WTC11 (cell line): ENCODE results near the gene ZNF672. TPM values are rescaled to one million over a fixed set of nuclear protein-coding genes. Genes with fewer than 3 reads are reported as not detected.
A peak's percentile ranks its signal among the peaks of the same experiment; 100 is the strongest.

Source experiments
- ATAC-seq: fragments of 200-7000 bp; cut with Tn5 transposase; 2 replicates; pipeline ENCODE4 v1.10.0; 2021; ENCODE audit warnings: mild to moderate bottlenecking, moderate library complexity
- CTCF ChIA-PET: fragments of 300-600 bp; sonication (Branson Sonifier 250); formaldehyde crosslinking; loops from one replicate; lab custom pipeline; 2021; ENCODE audit warnings: antibody characterized with exemption; lab: Charles Lee
- POLR2A ChIA-PET: fragments of 350-600 bp; sonication (Branson Sonifier 250); formaldehyde crosslinking; loops from one replicate; lab custom pipeline; 2021; ENCODE audit warnings: antibody characterized with exemption; lab: Charles Lee
- DNase-seq: peaks from one replicate; pipeline ENCODE4 v3.0.0; 2021; ENCODE audit warnings: low spot score
- H3K27ac Mint-ChIP-seq: 2 replicates; pipeline ENCODE4 v1.8.0; 2021; ENCODE audit warnings: mixed read lengths
- H3K27me3 Mint-ChIP-seq: 2 replicates; pipeline ENCODE4 v1.8.0; 2021; ENCODE audit warnings: low read depth, mild to moderate bottlenecking, moderate library complexity, mixed read lengths
- H3K36me3 Mint-ChIP-seq: 2 replicates; pipeline ENCODE4 v1.8.0; 2021; ENCODE audit warnings: mixed read lengths
- H3K4me1 Mint-ChIP-seq: 2 replicates; pipeline ENCODE4 v1.8.0; 2022; ENCODE audit warnings: mixed read lengths
- H3K4me3 Mint-ChIP-seq: 2 replicates; pipeline ENCODE4 v1.8.0; 2021; ENCODE audit warnings: mild to moderate bottlenecking, moderate library complexity, mixed read lengths
- H3K9me3 Mint-ChIP-seq: 2 replicates; pipeline ENCODE4 v1.8.0; 2021; ENCODE audit warnings: mixed read lengths
- AR ChIP-seq: fragments of 250-450 bp; sonication (Bioruptor Pico); IDR thresholded peaks from 2 replicates; pipeline ENCODE4 v1.9.0; 2021; ENCODE audit warnings: mild to moderate bottlenecking
- E2F1 ChIP-seq: sonication (generic); formaldehyde crosslinking; IDR thresholded peaks from 2 replicates; pipeline ENCODE4 v1.8.0; 2022; ENCODE audit warnings: mild to moderate bottlenecking, missing genetic modification reagents
- ELF4 ChIP-seq: sonication (generic); formaldehyde crosslinking; IDR thresholded peaks from 2 replicates; pipeline ENCODE4 v1.8.1; 2022; ENCODE audit warnings: low read depth, mild to moderate bottlenecking, moderate library complexity, missing genetic modification reagents
- FOXP1 ChIP-seq: sonication (generic); formaldehyde crosslinking; IDR thresholded peaks from 2 replicates; pipeline ENCODE4 v1.8.0; 2022; ENCODE audit warnings: missing genetic modification reagents, mild to moderate bottlenecking, moderate library complexity, borderline replicate concordance
- HMGXB4 ChIP-seq: sonication (generic); formaldehyde crosslinking; IDR thresholded peaks from 2 replicates; pipeline ENCODE4 v1.8.1; 2023; ENCODE audit warnings: mild to moderate bottlenecking, moderate library complexity, missing genetic modification reagents
- JUN ChIP-seq: sonication (generic); formaldehyde crosslinking; IDR thresholded peaks from 2 replicates; pipeline ENCODE4 v1.8.0; 2023; ENCODE audit warnings: mild to moderate bottlenecking, missing genetic modification reagents
- MYBL2 ChIP-seq: sonication (generic); formaldehyde crosslinking; IDR thresholded peaks from 2 replicates; pipeline ENCODE4 v1.8.1; 2023; ENCODE audit warnings: mild to moderate bottlenecking, moderate library complexity, missing genetic modification reagents
- NFE2L1 ChIP-seq: sonication (generic); formaldehyde crosslinking; IDR thresholded peaks from 2 replicates; pipeline ENCODE4 v1.8.1; 2023; ENCODE audit warnings: missing genetic modification reagents
- NFYB ChIP-seq: sonication (generic); formaldehyde crosslinking; conservative IDR thresholded peaks from 2 replicates; pipeline ENCODE4 v1.8.0; 2022; ENCODE audit warnings: low read depth, missing genetic modification reagents
- SMAD3 ChIP-seq: sonication (generic); formaldehyde crosslinking; IDR thresholded peaks from 2 replicates; pipeline ENCODE4 v1.8.0; 2022; ENCODE audit warnings: missing genetic modification reagents, mild to moderate bottlenecking, borderline replicate concordance
- ZNF232 ChIP-seq: sonication (generic); formaldehyde crosslinking; IDR thresholded peaks from 2 replicates; pipeline ENCODE4 v1.8.0; 2022; ENCODE audit warnings: mild to moderate bottlenecking, missing genetic modification reagents
- ZNF416 ChIP-seq: fragments of 250-450 bp; sonication (Bioruptor Pico); IDR thresholded peaks from 2 replicates; pipeline ENCODE4 v1.9.0; 2021; ENCODE audit warnings: mild to moderate bottlenecking, inconsistent platforms
- total RNA-seq: library from RNA; stranded (reverse); gene quantifications from 3 replicates; pipeline ENCODE4 v1.2.3, GENCODE V29; 2021
- TF ChIP-seq, protein P1 (sequence below): sonication (generic); formaldehyde crosslinking; IDR thresholded peaks from 2 replicates; pipeline ENCODE4 v1.8.1; 2023; ENCODE audit warnings: mild to moderate bottlenecking, missing genetic modification reagents
- TF ChIP-seq, protein P2 (sequence below): sonication (generic); formaldehyde crosslinking; IDR thresholded peaks from 2 replicates; pipeline ENCODE4 v1.8.0; 2023; ENCODE audit warnings: mild to moderate bottlenecking, missing genetic modification reagents
- TF ChIP-seq, protein P3 (sequence below): sonication (generic); formaldehyde crosslinking; IDR thresholded peaks from 2 replicates; pipeline ENCODE4 v1.8.0; 2023; ENCODE audit warnings: missing genetic modification reagents, mild to moderate bottlenecking, borderline replicate concordance
- TF ChIP-seq, protein P4 (sequence below): sonication (generic); formaldehyde crosslinking; IDR thresholded peaks from 2 replicates; pipeline ENCODE4 v1.8.0; 2023; ENCODE audit warnings: missing genetic modification reagents
- TF ChIP-seq, protein P5 (sequence below): sonication (generic); formaldehyde crosslinking; IDR thresholded peaks from 2 replicates; pipeline ENCODE4 v1.8.0; 2022; ENCODE audit warnings: mild to moderate bottlenecking, missing genetic modification reagents
- TF ChIP-seq, protein P6 (sequence below): sonication (generic); formaldehyde crosslinking; IDR thresholded peaks from 2 replicates; pipeline ENCODE4 v1.8.0; 2022; ENCODE audit warnings: mild to moderate bottlenecking, missing genetic modification reagents

Gene ZNF672
- total RNA-seq, 1 experiment from 2014 or later: 37.9 TPM

GRCh38 chr1:248838357-248839167 is 538 bp downstream of the ZNF672 start:
- no peaks in the 10 kb centered on the region; the same call in 1 of the 2 replicates for H3K27me3 Mint-ChIP-seq
- peak; percentile 71 for ATAC-seq
- ChIA-PET CTCF (interaction anchor here (0.7 to 3.5 kb wide), 9 partner anchors 12 to 68 kb away, joined by 3 to 53 read pairs (median 6); partner anchors contain the start of genes SH3BP5L and ZNF692), POLR2A (interaction anchor here (0.6 to 3.4 kb wide), 9 partner anchors 11 to 69 kb away, joined by 4 to 35 read pairs (median 6); partner anchors contain the start of genes PGBD2, SH3BP5L and ZNF692)
- peaks cover 4% of the 10 kb centered on the region for H3K4me1 Mint-ChIP-seq
- H3K4me3 Mint-ChIP-seq: no peak overlapping the region
- no peaks in the 10 kb centered on the region for H3K9me3 Mint-ChIP-seq
- peak overlapping the region; percentile 99 for H3K27ac Mint-ChIP-seq
- H3K36me3 Mint-ChIP-seq: no peaks in the 10 kb centered on the region
- DNase-seq: peak; percentile 94
- TF ChIP-seq AR (CRISPR knock-in tag): no peak
- TF ChIP-seq, protein P1, sequence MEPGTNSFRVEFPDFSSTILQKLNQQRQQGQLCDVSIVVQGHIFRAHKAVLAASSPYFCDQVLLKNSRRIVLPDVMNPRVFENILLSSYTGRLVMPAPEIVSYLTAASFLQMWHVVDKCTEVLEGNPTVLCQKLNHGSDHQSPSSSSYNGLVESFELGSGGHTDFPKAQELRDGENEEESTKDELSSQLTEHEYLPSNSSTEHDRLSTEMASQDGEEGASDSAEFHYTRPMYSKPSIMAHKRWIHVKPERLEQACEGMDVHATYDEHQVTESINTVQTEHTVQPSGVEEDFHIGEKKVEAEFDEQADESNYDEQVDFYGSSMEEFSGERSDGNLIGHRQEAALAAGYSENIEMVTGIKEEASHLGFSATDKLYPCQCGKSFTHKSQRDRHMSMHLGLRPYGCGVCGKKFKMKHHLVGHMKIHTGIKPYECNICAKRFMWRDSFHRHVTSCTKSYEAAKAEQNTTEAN (CRISPR knock-in tag): 0 out of 2 replicates have a peak, but pooled peaks have one; percentile 8
- TF ChIP-seq, protein P2, sequence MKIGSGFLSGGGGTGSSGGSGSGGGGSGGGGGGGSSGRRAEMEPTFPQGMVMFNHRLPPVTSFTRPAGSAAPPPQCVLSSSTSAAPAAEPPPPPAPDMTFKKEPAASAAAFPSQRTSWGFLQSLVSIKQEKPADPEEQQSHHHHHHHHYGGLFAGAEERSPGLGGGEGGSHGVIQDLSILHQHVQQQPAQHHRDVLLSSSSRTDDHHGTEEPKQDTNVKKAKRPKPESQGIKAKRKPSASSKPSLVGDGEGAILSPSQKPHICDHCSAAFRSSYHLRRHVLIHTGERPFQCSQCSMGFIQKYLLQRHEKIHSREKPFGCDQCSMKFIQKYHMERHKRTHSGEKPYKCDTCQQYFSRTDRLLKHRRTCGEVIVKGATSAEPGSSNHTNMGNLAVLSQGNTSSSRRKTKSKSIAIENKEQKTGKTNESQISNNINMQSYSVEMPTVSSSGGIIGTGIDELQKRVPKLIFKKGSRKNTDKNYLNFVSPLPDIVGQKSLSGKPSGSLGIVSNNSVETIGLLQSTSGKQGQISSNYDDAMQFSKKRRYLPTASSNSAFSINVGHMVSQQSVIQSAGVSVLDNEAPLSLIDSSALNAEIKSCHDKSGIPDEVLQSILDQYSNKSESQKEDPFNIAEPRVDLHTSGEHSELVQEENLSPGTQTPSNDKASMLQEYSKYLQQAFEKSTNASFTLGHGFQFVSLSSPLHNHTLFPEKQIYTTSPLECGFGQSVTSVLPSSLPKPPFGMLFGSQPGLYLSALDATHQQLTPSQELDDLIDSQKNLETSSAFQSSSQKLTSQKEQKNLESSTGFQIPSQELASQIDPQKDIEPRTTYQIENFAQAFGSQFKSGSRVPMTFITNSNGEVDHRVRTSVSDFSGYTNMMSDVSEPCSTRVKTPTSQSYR: no peak; the same call in 1 of the 2 replicates
- TF ChIP-seq, protein P3, sequence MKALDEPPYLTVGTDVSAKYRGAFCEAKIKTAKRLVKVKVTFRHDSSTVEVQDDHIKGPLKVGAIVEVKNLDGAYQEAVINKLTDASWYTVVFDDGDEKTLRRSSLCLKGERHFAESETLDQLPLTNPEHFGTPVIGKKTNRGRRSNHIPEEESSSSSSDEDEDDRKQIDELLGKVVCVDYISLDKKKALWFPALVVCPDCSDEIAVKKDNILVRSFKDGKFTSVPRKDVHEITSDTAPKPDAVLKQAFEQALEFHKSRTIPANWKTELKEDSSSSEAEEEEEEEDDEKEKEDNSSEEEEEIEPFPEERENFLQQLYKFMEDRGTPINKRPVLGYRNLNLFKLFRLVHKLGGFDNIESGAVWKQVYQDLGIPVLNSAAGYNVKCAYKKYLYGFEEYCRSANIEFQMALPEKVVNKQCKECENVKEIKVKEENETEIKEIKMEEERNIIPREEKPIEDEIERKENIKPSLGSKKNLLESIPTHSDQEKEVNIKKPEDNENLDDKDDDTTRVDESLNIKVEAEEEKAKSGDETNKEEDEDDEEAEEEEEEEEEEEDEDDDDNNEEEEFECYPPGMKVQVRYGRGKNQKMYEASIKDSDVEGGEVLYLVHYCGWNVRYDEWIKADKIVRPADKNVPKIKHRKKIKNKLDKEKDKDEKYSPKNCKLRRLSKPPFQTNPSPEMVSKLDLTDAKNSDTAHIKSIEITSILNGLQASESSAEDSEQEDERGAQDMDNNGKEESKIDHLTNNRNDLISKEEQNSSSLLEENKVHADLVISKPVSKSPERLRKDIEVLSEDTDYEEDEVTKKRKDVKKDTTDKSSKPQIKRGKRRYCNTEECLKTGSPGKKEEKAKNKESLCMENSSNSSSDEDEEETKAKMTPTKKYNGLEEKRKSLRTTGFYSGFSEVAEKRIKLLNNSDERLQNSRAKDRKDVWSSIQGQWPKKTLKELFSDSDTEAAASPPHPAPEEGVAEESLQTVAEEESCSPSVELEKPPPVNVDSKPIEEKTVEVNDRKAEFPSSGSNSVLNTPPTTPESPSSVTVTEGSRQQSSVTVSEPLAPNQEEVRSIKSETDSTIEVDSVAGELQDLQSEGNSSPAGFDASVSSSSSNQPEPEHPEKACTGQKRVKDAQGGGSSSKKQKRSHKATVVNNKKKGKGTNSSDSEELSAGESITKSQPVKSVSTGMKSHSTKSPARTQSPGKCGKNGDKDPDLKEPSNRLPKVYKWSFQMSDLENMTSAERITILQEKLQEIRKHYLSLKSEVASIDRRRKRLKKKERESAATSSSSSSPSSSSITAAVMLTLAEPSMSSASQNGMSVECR (CRISPR knock-in tag): peak; percentile 40; the same call in 1 of the 2 replicates
- no peak for TF ChIP-seq MYBL2
- TF ChIP-seq, protein P4, sequence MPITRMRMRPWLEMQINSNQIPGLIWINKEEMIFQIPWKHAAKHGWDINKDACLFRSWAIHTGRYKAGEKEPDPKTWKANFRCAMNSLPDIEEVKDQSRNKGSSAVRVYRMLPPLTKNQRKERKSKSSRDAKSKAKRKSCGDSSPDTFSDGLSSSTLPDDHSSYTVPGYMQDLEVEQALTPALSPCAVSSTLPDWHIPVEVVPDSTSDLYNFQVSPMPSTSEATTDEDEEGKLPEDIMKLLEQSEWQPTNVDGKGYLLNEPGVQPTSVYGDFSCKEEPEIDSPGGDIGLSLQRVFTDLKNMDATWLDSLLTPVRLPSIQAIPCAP (CRISPR knock-in tag): 0 out of 2 replicates have a peak, but pooled peaks have one; percentile 25
- TF ChIP-seq HMGXB4 (CRISPR knock-in tag): peak; percentile 94
- TF ChIP-seq FOXP1 (CRISPR knock-in tag): peak; percentile 53; the same call in 1 of the 2 replicates
- no peak for TF ChIP-seq ZNF416
- TF ChIP-seq, protein P5, sequence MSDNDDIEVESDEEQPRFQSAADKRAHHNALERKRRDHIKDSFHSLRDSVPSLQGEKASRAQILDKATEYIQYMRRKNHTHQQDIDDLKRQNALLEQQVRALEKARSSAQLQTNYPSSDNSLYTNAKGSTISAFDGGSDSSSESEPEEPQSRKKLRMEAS (CRISPR knock-in tag): peak; percentile 65
- TF ChIP-seq JUN: 0 out of 2 replicates have a peak, but pooled peaks have one; percentile 12
- TF ChIP-seq SMAD3 (CRISPR knock-in tag): 0 out of 2 replicates have a peak, but pooled peaks have one; percentile 7
- TF ChIP-seq, protein P6, sequence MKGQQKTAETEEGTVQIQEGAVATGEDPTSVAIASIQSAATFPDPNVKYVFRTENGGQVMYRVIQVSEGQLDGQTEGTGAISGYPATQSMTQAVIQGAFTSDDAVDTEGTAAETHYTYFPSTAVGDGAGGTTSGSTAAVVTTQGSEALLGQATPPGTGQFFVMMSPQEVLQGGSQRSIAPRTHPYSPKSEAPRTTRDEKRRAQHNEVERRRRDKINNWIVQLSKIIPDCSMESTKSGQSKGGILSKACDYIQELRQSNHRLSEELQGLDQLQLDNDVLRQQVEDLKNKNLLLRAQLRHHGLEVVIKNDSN (CRISPR knock-in tag): 0 out of 2 replicates have a peak, but pooled peaks have one; percentile 10
- TF ChIP-seq ZNF232 (CRISPR knock-in tag): no peak
- TF ChIP-seq NFE2L1 (CRISPR knock-in tag): 0 out of 2 replicates have a peak, but pooled peaks have one; percentile 47
- TF ChIP-seq NFYB (CRISPR knock-in tag): peak; percentile 59; the same call in 1 of the 2 replicates
- 0 out of 2 replicates have a peak, but pooled peaks have one; percentile 73 for TF ChIP-seq ELF4 (CRISPR knock-in tag)
- 0 out of 2 replicates have a peak, but pooled peaks have one; percentile 30 for TF ChIP-seq E2F1
